Activated CD8-positive, alpha-beta memory T cell treated with anti-CD3 and anti-CD28 coated beads, Interleukin-2, amount 50 U/mL, for 1 hour (primary cell): ENCODE measurements around the gene PTPRA.
"Not testable (repeated sequence)": the region's sequence is repeated elsewhere in the genome, so short reads cannot be mapped to it uniquely, and the experiment has no call there.

Experiments used
- DNase-seq: peaks from one replicate; pipeline ENCODE4 v3.0.0-alpha.2; 2020; ENCODE audit errors: extremely low read depth

PTPRA gene

DNA sequence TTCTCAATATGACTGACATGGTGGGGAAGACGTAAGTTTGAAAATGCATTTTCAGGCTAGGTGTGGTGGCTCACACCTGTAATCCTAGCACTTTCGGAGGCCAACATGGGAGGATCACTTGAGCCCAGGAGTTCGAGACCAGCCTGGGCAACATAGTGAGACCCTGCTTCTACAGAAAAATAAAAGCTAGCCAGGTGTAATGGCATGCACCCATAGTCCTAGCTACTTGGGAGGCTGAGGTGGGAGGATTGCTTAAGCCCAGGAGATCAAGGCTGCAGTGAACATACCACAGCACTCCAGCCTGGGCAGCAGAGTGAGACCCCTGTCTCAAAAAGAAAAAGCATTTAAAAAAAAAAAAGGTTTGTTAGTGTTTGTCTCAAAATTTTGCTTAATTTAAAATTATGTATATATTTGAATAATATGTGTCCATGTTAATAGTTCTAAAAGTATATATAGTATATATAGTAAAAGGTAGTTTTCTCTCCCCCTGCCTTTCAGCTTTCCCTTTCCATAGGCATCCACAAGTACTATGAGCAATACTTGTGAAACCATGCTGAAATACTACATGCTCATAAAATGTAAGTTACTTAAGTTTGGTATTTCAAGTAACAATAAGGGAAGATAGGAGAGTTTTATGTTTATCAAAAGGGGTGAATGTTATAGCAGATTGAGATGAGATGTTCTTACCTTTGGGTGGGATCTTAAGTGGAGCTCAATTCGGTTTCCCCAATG, 15.1 kb downstream of the PTPRA start:
- DNase-seq, result no peak

- DNase-seq, result no peak
These were observed 15.9 kb downstream of the PTPRA start for GRCh38 chr20:2889209-2889608.

- no peak for DNase-seq
These were observed 16.5 kb downstream of the PTPRA start for GRCh38 chr20:2889797-2890196.

DNA sequence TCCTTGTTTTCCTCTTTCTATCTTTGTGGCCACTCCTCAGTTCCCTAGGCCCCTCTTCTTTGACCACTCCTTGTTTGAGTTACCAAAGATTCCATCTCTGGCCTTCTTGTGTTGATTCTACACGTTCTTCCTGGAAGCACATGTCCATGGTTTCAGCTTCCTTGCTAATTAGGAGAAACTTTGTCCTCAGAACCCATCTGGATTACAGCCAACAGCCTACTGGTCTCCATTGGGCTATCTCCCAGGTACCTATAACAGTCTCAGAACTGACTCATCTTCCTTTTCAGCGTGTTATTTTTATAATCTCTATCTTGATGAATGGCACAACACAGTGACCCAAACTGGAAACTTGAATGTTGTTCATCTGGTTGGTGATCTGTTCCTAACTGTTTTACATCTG, 17.5 kb downstream of the PTPRA start:
- no peak for DNase-seq

DNA sequence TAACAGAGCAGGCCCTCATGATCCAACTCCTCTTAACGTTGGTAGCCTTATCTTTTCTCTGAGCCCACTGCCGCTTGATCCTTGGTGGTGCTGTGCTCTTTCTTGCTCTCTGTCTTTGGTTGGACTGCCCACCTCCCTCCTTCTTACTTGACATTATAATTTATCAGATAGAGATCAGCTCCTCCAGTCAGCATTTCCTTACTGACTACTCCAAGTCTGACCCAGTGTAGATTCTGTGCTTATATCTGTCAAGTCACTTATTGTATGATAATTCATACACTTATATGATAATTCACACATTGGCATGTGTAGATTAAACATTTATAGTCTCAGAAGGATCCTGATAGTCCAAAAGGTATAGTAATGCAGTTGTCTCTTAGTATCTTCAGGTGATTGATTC, 18.1 kb downstream of the PTPRA start:
- no peak for DNase-seq

DNA sequence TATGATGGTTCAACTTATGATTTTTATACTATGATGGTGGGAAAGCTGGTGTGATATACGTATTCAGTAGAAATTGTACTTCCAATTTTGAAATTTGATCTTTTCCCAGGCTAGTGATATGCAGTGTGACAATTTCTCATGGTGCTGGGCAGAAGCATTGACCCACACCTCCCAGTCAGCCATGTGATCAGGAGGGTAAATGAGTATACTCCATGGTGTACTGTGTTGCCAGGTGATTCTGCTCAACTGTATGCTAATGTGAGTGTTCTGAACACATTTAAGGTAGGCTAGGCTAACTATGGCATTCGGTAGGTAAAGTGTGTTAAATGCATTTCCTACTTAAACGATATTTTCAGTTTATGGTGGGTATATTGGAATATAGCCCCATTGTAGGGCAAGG, 19.1 kb downstream of the PTPRA start:
- DNase-seq, result no peak

GRCh38 chr20:2894221-2894620, 20.9 kb downstream of the PTPRA start:
- no peak for DNase-seq

- not testable (repeated sequence) for DNase-seq
These were observed 21.9 kb downstream of the PTPRA start for GRCh38 chr20:2895154-2895553.

DNA sequence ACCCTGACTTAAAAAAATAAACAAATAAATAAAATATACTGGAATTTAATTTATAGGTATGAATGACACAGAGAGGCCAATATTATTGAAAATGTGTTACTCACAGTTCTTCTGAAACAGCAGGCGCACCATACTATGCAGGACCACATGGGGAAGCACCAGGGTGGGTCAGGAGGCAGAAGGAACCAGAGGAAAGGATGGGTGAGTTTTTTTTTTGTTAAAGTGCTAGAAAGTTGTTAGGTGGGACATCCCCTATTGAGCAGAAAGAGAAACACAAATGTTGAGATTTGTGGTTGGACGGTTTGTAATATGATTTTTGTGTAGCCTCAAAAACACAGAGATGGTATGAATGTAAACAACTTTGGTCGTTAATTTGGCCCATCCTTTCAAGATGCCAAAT, 26.0 kb downstream of the PTPRA start:
- no peak for DNase-seq

- DNase-seq, result no peak
These were observed 27.7 kb downstream of the PTPRA start for GRCh38 chr20:2900845-2901592.

- no peak for DNase-seq
These were observed 29.0 kb downstream of the PTPRA start for GRCh38 chr20:2902291-2902690.

GRCh38 chr20:2902818-2903217, 29.5 kb downstream of the PTPRA start:
- DNase-seq, result no peak

- no peak for DNase-seq
These were observed 30.4 kb downstream of the PTPRA start for GRCh38 chr20:2903686-2904085.

DNA sequence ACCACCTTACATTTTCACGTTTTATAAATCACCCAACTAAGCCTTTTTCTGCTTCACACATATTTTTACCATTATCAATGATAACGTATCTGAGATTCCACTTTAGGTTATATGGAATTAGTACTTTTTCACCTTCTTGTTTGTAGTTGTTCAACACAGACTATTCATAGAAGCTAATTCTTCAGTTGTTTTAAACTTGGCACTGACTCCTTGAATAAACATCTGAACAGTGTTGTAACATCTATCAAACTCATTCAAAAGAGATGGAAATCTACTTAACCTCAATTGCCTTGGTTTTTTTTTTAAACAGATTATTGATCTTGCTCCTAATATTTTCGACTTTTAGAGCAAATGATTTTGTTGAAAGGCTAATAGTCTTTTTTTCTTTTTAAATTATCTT, 34.2 kb downstream of the PTPRA start:
- DNase-seq, result no peak

DNA sequence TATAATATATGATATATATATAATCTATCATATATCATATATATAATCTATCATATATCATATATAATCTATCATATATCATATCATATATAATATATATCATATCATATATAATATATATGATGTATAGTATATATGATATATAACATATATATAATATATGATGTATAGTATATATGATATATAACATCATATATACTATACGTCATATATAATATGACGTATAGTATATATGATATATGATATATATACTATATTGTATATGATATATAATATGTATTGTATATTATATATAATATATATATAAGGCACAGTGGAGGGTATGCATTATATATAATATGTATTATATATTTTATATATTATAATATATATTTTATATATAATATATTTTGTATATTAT, 36.7 kb downstream of the PTPRA start:
- DNase-seq, result no peak

GRCh38 chr20:2911200-2911599, 37.9 kb downstream of the PTPRA start:
- no peak for DNase-seq

GRCh38 chr20:2914160-2914559, 40.9 kb downstream of the PTPRA start:
- no peak for DNase-seq

- no peak for DNase-seq
These were observed 44.0 kb downstream of the PTPRA start for GRCh38 chr20:2917266-2917665.

GRCh38 chr20:2918096-2919049, 45.1 kb downstream of the PTPRA start:
- no peak for DNase-seq

DNA sequence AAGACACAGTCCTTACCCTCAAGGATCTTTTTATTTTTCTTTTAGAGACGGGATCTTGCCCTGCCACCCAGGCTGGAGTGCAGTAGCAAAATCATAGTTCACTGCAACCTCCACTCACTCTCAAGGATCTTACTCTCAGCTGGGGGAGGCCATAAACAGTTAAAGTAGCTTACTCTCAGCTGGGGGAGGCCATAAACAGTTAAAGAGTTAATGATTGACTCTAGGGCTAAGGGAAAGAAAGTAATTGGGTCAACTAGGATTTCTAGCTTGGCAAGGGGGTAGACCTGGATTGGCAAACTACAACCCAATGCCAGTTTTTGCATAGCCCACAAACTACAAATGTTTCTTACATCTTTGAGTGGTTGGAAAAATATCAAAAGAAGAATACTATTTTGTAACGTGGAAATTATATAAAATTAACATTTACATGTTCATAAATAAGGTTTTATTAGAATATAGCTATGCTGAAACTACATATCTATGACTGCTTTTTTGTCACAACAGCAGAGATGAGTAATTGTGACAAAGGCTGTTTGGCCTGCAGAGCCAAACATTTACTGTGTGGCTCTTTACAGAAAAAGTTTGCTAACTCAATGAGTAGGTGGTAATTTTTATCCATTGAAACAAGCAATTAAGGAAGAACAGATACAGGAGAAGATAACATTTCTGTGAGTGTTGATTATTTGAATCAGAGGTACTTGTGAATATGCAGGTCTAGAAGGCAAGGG, 46.4 kb downstream of the PTPRA start:
- no peak for DNase-seq

DNA sequence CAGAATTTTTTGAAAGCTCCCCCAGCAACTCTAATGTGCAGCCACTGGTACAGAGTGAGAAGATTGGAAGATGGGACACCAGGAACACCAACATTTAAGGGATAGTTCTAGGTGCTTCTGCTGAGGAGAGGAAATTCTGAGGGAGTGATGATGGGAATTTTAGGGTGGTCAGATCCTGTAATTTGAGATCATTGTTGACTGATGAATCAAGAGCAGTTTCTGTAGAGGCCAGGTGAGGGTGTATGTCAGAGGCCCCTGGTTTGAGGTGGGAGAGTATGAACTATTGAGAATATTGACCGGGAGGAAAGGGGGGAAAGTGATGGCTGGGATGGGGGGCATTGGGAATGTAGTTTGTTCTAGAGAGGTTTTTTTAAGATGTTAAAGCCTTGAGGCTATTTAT, 47.2 kb downstream of the PTPRA start:
- DNase-seq, result no peak

- DNase-seq, result no peak
These were observed 48.2 kb downstream of the PTPRA start for GRCh38 chr20:2921506-2921905.
